Subcutaneous adipose tissue (tissue), 4 donors: ENCODE data around the gene TRHDE. TPM values are rescaled to one million over a fixed set of nuclear protein-coding genes. Genes with fewer than 3 reads are reported as not detected.

Experiments used
- total RNA-seq, 4 donors: library from RNA; depleted of rRNA; stranded (reverse); fragments of >200 nt; gene quantifications; one replicate each; pipeline ENCODE4 v1.1.0, GENCODE V29; 2016
- TF ChIP-seq, protein P1 (sequence below): fragments of 450-650 bp; IDR thresholded peaks from one replicate; pipeline ENCODE4 v1.5.1; 2016; ENCODE audit warnings: low read depth, mild to moderate bottlenecking, control low read depth, antibody characterized with exemption, moderate library complexity

TRHDE gene
- total RNA-seq, 4 donors from 2014 or later = 17.7 to 30.9 (median 26.1) TPM

DNA sequence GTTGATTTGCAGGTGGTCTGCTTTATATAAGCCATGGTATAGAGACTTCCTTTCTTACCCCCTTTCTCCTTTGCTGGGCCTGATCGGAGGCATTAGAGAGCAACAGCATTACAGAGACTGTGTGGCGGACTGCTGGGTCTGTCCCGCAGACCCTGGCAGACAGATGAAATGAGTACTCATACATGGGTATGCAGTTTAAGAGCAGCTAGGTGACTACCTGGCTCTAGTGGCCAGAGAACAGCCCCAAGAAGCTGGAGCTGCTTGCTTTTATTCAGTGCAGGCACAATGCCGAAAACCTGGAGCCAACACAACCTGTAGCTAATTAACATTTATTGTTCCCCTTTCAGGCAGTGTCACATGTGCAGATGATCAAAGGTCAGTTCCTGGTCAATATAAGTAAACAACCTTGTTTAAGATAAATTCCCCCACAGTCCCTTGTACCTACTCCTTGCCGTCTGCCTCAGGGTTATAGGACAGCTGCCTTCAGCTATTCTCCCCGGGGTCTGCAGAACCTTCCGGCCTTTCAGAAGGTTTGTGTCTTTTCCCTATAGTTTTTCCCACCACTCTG lies 160.0 kb downstream of the TRHDE start:
- TF ChIP-seq, protein P1, sequence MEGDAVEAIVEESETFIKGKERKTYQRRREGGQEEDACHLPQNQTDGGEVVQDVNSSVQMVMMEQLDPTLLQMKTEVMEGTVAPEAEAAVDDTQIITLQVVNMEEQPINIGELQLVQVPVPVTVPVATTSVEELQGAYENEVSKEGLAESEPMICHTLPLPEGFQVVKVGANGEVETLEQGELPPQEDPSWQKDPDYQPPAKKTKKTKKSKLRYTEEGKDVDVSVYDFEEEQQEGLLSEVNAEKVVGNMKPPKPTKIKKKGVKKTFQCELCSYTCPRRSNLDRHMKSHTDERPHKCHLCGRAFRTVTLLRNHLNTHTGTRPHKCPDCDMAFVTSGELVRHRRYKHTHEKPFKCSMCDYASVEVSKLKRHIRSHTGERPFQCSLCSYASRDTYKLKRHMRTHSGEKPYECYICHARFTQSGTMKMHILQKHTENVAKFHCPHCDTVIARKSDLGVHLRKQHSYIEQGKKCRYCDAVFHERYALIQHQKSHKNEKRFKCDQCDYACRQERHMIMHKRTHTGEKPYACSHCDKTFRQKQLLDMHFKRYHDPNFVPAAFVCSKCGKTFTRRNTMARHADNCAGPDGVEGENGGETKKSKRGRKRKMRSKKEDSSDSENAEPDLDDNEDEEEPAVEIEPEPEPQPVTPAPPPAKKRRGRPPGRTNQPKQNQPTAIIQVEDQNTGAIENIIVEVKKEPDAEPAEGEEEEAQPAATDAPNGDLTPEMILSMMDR = no peak

DNA sequence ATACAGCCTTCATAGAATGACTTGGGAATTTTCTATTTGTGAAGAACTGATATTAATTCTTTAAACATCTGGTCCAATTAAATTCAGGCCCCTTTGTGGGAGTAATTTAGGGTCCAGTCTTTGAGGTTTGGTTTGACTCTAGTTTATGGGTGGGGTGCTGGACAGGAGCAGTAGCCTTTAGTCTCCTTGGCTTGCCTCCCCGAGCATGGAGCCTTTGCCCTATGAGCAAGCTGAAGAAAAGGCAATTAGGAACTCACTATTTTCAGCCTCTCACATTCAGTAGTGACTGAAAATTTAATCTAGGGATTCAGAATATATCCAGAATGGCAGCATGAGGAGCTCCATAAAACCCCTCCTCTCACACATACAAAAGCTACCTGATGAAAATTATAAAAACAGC lies 161.1 kb downstream of the TRHDE start:
- TF ChIP-seq, protein P1 = no peak

DNA sequence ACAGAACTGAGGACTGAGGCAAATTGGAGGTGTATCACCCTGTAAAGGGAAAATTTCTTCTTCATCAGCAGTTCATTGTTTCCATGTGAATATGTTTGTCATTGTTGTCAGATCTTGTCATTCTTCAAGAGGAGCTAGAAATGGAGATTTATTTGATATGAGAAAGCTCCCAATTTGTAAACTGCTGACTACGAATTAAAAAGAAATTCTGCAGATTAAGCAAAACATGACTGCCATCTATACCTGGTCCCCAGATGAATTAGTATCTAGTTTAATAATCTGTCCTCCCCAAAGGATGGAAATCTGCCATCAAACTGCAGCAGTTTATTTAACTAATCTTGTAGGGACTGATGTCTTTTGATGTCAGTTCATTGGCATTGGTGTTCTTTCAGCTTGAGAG lies 162.8 kb downstream of the TRHDE start:
- TF ChIP-seq, protein P1 = no peak

DNA sequence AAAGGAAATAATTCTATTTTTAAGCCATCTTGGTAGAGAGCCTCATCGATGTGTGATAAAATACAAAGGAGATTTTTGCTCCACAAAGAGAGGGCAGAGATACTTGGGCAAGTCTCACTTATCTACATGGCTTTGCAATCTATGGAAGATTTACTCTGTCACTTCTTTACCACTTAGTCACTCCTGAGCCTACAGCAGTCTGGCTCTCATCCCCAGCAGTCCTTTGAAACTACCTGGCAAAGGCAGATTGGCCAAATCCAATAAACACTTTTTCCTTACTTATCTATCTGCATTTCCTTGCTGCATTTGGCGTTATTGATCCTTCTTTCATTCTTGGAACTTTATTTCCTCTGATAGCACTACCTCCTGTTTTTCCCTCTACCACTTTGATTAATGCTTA lies 170.0 kb downstream of the TRHDE start:
- TF ChIP-seq, protein P1 = no peak

DNA sequence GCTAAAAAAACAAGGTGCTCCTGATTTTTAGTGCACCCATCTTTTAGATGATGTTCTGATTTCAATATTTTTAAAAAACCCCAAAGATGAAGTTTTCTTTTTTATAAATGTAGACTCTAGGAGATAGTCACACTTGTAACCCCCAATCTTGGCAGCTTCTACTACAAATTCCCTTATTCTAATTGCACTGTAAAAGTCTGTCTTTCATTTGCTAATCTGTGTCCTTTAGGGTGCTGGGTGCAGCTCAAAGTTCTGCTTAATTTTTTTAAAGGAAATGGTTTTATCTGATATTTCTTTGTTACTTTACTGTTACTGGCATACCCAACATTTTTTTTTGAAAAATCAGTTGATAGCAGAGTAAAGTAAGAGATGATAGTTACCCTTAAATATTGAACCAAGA lies 172.0 kb downstream of the TRHDE start:
- TF ChIP-seq, protein P1 = no peak

DNA sequence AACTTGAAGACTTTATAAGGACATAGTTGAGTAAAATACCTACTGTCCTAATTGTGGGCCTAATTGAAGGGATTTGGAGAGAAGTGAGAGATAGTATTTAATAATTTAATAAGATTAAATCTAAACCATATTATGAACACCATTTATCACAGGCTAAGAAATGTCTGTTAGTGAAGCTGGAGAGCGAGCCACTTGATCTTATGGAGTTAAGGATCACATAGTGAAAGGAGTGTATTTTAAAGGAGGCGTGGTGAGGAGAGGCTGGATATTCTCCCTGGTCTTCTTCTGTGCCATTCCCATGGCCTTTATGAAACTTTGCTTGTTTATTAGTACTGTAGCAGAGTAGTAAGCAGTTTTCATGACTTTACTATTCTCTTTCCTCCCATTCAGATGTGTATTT lies 172.4 kb downstream of the TRHDE start:
- TF ChIP-seq, protein P1 = no peak

DNA sequence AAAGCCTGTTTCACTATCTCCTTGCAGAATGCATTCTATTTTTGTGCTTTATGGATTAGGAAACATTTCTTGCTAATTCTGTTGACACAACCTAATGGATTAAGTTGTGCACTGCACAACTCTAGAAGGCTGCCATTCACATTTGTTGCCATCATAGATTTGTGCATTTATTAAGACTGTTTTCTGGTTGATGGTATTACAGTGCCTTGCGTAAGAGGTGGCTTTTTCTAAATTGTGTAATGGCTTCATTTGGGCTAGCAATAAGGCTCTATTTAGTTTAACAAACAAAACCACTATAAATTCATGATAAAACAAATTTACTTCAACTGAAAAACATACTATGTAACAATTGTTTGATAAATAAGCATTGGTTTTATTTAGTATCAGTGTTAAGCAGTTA lies 175.9 kb downstream of the TRHDE start:
- TF ChIP-seq, protein P1 = no peak
